A549 (cell line): Measurements from ENCODE around the gene NRAP.

Experiments
- BHLHE40 ChIP-seq: IDR thresholded peaks from 2 replicates; pipeline ENCODE4 v1.6.1; 2012; ENCODE audit warnings: low read depth, low read length, inconsistent platforms
- CEBPB ChIP-seq, 2 experiments: fragments of >200 bp in 1 of 2; sonication (Bioruptor Twin) in 1 of 2; formaldehyde crosslinking in 1 of 2; IDR thresholded peaks; 2 replicates each; pipeline ENCODE4 v1.6.1; 2012 to 2016
- CHD2 ChIP-seq: fragments of 150-350 bp; IDR thresholded peaks from 2 replicates; pipeline ENCODE4 v1.6.1; 2014; ENCODE audit warnings: low read length; ENCODE audit not compliant: partially characterized antibody
- FOXS1 ChIP-seq: fragments of 250-450 bp; sonication (Bioruptor Pico); IDR thresholded peaks from 2 replicates; pipeline ENCODE4 v1.5.0; 2020; ENCODE audit warnings: mild to moderate bottlenecking, moderate library complexity
- NPAS2 ChIP-seq: fragments of 250-450 bp; sonication (Bioruptor Pico); IDR thresholded peaks from 2 replicates; pipeline ENCODE4 v1.8.0; 2022; ENCODE audit warnings: mild to moderate bottlenecking, moderate library complexity, borderline replicate concordance
- POLR2A ChIP-seq: IDR thresholded peaks from 2 replicates; pipeline ENCODE4 v1.6.1; 2012; ENCODE audit warnings: mild to moderate bottlenecking, low read length
- POLR2AphosphoS2 ChIP-seq: conservative IDR thresholded peaks from 2 replicates; pipeline ENCODE4 v1.6.1; 2012; ENCODE audit warnings: low read length, improper control_type of control experiment, inconsistent platforms
- RAD21 ChIP-seq, 2 experiments: fragments of >200 bp in 1 of 2; sonication (Bioruptor Twin) in 1 of 2; formaldehyde crosslinking in 1 of 2; IDR thresholded peaks in 1 of 2; conservative IDR thresholded peaks in 1 of 2; 2 replicates in 1 of 2; 3 replicates in 1 of 2; pipeline ENCODE4 v1.6.1; 2012 to 2018; ENCODE audit warnings: inconsistent platforms in 1 of 2
- SMC3 ChIP-seq: fragments of >200 bp; sonication (Bioruptor Twin); formaldehyde crosslinking; IDR thresholded peaks from 3 replicates; pipeline ENCODE4 v1.6.1; 2018; ENCODE audit warnings: inconsistent platforms
- SREBF2 ChIP-seq: fragments of 450-650 bp; IDR thresholded peaks from 2 replicates; pipeline ENCODE4 v1.6.1; 2014; ENCODE audit warnings: mild to moderate bottlenecking, moderate library complexity
- USF2 ChIP-seq: fragments of 450-650 bp; IDR thresholded peaks from 2 replicates; pipeline ENCODE4 v1.6.1; 2014; ENCODE audit warnings: antibody characterized with exemption
- TF ChIP-seq, protein P1 (sequence below): fragments of >200 bp; sonication (Bioruptor Twin); formaldehyde crosslinking; IDR thresholded peaks from 3 replicates; pipeline ENCODE4 v1.5.1; 2016
- TF ChIP-seq, protein P2 (sequence below): IDR thresholded peaks from 2 replicates; pipeline ENCODE4 v1.6.1; 2012

- no peak for TF ChIP-seq RAD21 (conservative IDR thresholded peaks at IDR 0.05 in 1 of 2, IDR thresholded peaks at IDR 0.05 in 1 of 2)
- TF ChIP-seq, protein P1, sequence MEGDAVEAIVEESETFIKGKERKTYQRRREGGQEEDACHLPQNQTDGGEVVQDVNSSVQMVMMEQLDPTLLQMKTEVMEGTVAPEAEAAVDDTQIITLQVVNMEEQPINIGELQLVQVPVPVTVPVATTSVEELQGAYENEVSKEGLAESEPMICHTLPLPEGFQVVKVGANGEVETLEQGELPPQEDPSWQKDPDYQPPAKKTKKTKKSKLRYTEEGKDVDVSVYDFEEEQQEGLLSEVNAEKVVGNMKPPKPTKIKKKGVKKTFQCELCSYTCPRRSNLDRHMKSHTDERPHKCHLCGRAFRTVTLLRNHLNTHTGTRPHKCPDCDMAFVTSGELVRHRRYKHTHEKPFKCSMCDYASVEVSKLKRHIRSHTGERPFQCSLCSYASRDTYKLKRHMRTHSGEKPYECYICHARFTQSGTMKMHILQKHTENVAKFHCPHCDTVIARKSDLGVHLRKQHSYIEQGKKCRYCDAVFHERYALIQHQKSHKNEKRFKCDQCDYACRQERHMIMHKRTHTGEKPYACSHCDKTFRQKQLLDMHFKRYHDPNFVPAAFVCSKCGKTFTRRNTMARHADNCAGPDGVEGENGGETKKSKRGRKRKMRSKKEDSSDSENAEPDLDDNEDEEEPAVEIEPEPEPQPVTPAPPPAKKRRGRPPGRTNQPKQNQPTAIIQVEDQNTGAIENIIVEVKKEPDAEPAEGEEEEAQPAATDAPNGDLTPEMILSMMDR: no peak
- TF ChIP-seq POLR2A: no peak
- TF ChIP-seq CEBPB (IDR thresholded peaks at IDR 0.05): no peak
- TF ChIP-seq FOXS1: no peak
- TF ChIP-seq, protein P2, sequence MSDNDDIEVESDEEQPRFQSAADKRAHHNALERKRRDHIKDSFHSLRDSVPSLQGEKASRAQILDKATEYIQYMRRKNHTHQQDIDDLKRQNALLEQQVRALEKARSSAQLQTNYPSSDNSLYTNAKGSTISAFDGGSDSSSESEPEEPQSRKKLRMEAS: no peak
- no peak for TF ChIP-seq SREBF2
- no peak for TF ChIP-seq NPAS2
- no peak for TF ChIP-seq USF2
- TF ChIP-seq SMC3: no peak
- TF ChIP-seq POLR2AphosphoS2: no peak
- no peak for TF ChIP-seq CHD2
- TF ChIP-seq BHLHE40: no peak
Observed at GRCh38 chr10:113690749-113691148, 26.9 kb upstream of the NRAP start.
